IPS DF 4.7 (cell line): ENCODE data around the gene PCDH8.

ENCODE experiments used
- DNase-seq: peaks from one replicate; pipeline ENCODE4 v3.0.0-alpha.2; 2013; ENCODE audit warnings: low spot score; ENCODE audit errors: extremely low read depth

The PCDH8 gene

GRCh38 chr13:52851137-52851962, 2.9 kb upstream of the PCDH8 start:
- DNase-seq: no peak

GRCh38 chr13:52850396-52851136, 2.1 kb upstream of the PCDH8 start:
- no peak for DNase-seq

- no peak for DNase-seq
Observed at GRCh38 chr13:52850072-52850395, 1.6 kb upstream of the PCDH8 start.

- DNase-seq: no peak
Observed at GRCh38 chr13:52849291-52850071, 1.0 kb upstream of the PCDH8 start.

GRCh38 chr13:52847682-52848432, 583 bp downstream of the PCDH8 start:
- no peak for DNase-seq

GRCh38 chr13:52847322-52847681, 1.1 kb downstream of the PCDH8 start:
- no peak for DNase-seq

GRCh38 chr13:52846567-52847321, 1.7 kb downstream of the PCDH8 start:
- no peak for DNase-seq

- no peak for DNase-seq
Observed at GRCh38 chr13:52845766-52846566, 2.5 kb downstream of the PCDH8 start.

- no peak for DNase-seq
Observed at GRCh38 chr13:52845334-52845761, 3.1 kb downstream of the PCDH8 start.

- no peak for DNase-seq
Observed at GRCh38 chr13:52844836-52845235, 3.6 kb downstream of the PCDH8 start.

- no peak for DNase-seq
Observed at GRCh38 chr13:52842441-52842840, 6.0 kb downstream of the PCDH8 start.

- DNase-seq: no peak
Observed at GRCh38 chr13:52840066-52840465, 8.4 kb downstream of the PCDH8 start.

GRCh38 chr13:52838433-52839107, 9.9 kb downstream of the PCDH8 start:
- DNase-seq: no peak

GRCh38 chr13:52837850-52838249, 10.6 kb downstream of the PCDH8 start:
- no peak for DNase-seq

GRCh38 chr13:52835071-52835839, 13.2 kb downstream of the PCDH8 start:
- DNase-seq: no peak

- no peak for DNase-seq
Observed at GRCh38 chr13:52833296-52833875, 15.1 kb downstream of the PCDH8 start.

- DNase-seq: no peak
Observed at GRCh38 chr13:52832313-52832712, 16.1 kb downstream of the PCDH8 start.

- DNase-seq: no peak
Observed at GRCh38 chr13:52830946-52831345, 17.5 kb downstream of the PCDH8 start.
